Retinal pigment epithelial cell (primary cell): ENCODE results near the gene CDHR2.

ENCODE experiments used
- DNase-seq: peaks from one replicate; pipeline ENCODE4 v3.0.0-alpha.2; 2010; ENCODE audit warnings: low read depth
- H3K4me3 ChIP-seq: 2 replicates; pipeline ENCODE4 v1.5.1; 2011; ENCODE audit warnings: mild to moderate bottlenecking, low read length, control low read depth, moderate library complexity
- TF ChIP-seq, protein P1 (sequence below): conservative IDR thresholded peaks from 2 replicates; pipeline ENCODE4 v1.5.1; 2011; ENCODE audit warnings: low read depth, low read length, control low read depth, inconsistent platforms

CDHR2 gene

DNA sequence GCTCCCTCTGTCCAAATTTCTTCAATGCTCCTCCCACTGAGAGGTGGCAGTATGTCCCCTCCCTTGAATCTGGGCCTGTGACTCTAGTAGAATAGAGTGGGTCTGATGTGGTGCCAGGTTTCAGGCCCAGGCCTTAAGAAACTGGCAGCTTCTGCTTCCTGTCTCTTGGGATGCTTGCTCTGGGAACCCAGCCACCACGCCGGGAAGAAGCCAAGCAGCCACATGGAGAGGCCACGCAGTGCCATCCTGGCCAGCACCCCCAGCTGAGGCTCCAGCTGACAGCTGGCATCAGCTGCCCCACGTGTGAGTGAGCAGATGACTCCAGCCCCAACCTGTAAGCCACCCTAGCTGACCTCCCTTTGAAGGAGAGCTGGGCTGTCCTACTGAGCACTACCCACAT lies 90.8 kb downstream of the CDHR2 start:
- no peak overlapping the region for H3K4me3 ChIP-seq
- TF ChIP-seq, protein P1, sequence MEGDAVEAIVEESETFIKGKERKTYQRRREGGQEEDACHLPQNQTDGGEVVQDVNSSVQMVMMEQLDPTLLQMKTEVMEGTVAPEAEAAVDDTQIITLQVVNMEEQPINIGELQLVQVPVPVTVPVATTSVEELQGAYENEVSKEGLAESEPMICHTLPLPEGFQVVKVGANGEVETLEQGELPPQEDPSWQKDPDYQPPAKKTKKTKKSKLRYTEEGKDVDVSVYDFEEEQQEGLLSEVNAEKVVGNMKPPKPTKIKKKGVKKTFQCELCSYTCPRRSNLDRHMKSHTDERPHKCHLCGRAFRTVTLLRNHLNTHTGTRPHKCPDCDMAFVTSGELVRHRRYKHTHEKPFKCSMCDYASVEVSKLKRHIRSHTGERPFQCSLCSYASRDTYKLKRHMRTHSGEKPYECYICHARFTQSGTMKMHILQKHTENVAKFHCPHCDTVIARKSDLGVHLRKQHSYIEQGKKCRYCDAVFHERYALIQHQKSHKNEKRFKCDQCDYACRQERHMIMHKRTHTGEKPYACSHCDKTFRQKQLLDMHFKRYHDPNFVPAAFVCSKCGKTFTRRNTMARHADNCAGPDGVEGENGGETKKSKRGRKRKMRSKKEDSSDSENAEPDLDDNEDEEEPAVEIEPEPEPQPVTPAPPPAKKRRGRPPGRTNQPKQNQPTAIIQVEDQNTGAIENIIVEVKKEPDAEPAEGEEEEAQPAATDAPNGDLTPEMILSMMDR: no peak
- no peak for DNase-seq

DNA sequence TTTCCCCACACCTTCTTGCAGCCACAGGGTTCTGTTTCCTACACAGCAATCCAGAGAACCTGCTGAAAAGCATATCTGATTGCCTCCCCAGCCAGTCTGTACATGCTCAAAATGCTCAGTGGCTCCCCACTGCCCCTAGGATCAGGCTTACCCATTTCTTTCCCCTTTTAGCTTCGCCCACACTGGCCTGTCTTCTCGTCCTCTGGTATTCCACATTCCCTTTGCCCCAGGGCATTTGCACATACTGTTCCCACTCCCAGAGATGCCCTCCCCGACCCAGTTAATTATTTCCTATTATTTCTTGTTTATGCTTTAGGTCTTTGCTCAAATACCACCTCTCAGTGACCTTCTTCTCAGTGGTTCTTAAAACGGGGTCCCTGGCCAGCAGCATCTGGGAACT lies 91.5 kb downstream of the CDHR2 start:
- no peak overlapping the region for H3K4me3 ChIP-seq
- TF ChIP-seq, protein P1: no peak
- no peak for DNase-seq

DNA sequence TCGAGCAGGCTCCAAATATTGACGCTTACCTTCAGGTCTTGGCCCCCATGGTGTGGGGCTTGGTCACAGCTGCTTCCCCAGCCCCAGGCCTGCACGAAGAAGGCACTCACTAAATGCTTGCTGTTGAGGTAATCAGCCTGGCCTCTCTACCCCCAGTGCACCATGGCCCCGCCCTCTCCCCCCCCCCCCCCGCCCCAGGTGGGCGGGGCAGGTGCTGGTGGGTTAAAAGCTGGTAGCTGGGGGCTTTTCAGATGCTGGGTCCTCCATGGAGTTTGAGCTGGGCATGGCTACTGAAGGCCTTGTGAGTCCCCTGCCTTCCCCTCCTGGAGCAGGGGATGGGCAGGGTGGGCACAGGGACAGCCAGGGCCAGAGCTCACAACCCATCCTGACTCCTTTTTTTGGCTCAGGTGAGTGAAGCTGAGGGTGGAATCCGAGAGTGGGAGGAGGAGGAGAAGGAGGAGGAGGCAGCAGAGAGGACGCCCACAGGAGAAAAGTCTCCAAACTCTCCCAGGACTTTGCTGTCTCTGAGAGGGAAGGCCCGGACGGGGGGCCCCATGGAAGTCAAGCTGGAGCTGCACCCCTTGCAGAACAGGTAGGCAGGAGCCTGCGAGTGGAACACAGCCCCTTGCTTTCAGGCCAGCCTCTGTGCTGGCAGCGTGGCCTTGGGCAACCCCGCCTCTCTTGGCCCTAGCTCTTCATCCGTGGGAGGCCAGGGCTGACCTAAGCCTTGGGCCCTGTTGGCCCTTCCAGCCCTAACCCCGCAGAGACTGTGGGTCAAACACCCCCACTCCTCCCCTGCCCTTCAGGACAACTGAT lies 93.7 kb downstream of the CDHR2 start:
- DNase-seq: no peak
- H3K4me3 ChIP-seq: no peak overlapping the region
- TF ChIP-seq, protein P1: no peak

DNA sequence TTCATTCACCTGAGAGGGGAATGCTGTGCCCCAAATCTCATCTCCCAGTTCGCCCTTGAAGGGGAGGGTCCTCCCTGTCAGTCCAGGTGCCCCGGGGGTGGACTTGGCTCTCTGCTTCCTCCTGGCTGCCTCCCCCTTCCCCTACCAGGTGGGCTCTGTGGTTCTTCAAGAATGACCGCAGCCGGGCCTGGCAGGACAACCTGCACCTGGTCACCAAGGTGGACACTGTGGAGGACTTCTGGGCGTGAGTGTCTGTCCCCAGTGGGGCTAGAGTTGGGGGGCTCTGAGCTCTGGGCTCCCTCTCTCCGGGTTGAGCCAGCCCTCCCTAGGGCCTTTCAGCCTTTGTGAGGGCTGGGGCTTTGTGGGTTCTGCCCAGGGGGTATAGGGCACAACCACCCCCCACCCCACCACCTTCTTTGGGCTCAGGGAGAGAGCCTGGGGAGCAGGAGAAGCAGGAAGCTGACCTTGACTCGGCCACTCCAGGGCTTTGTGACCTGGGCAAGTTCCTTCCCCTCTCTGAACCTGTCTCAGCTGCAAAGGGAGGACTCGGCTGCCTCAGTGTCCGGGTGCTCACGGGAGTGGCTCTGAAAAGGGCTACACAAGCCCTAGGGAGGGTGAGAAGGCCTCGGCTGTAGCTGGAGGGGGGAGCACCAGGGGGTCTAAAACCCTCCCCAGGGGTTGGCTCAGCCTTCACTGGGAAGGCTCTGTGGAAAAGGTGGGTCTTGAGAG lies 94.5 kb downstream of the CDHR2 start:
- TF ChIP-seq, protein P1: no peak
- H3K4me3 ChIP-seq: no peak overlapping the region
- DNase-seq: no peak

DNA sequence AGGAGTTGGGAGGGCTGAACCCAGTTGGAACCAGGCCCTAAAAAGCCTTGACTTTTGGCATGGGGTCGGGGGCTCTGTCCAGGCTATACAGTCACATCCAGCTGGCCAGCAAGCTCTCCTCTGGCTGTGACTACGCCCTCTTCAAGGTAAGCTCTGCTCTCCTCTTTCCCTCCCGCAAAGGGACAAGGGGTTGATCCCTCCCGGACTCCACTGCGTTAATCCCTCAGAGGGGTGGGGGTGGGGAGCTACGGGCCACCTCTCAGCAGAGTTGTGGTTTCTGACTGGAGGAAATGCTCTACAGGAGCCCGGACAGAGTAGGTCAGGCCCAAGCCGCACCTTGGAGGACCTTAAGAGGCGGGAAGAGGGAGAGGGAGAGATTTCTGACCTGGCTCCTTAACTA lies 95.2 kb downstream of the CDHR2 start:
- no peak for DNase-seq
- TF ChIP-seq, protein P1: no peak
- no peak overlapping the region for H3K4me3 ChIP-seq

DNA sequence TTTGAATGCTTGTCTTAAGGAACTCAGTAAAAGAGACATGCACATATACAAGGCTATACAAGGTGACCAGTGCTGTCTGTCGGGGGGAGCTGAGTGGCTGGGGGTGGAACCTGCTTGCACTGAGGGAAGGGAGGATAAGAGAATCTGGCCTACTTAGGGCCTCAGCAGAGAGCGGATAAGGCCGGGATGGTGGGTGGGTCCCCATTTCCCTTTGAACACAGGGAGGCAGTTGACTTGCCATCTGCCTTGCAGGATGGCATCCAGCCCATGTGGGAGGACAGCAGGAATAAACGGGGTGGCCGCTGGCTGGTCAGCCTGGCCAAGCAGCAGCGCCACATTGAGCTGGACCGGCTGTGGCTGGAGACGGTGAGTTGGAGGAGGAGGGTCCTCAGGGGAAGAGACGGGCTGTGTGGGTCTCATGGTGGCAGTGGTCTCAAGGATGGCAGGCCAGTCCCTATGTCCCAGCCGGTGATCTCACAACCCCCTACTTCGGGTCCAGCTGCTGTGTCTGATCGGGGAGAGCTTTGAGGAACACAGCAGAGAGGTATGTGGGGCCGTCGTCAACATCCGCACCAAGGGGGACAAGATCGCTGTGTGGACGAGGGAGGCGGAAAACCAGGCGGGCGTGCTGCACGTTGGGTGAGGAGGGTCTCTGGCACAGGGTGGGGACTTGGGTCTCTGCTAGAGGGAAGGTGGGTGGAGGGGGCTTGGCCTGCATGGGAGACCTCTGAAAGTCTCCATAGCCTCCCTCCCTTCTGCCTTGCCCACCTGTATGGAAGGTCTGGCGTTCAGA lies 95.9 kb downstream of the CDHR2 start:
- H3K4me3 ChIP-seq: no peak overlapping the region
- TF ChIP-seq, protein P1: no peak
- no peak for DNase-seq
